Neural cell (in vitro differentiated cells): Measurements from ENCODE around the gene ENO1.

ENCODE experiments used
- CTCF ChIP-seq: fragments of 450-650 bp; IDR thresholded peaks from 2 replicates; pipeline ENCODE4 v1.5.1; 2014; ENCODE audit warnings: antibody characterized with exemption, mild to moderate bottlenecking, moderate library complexity; ENCODE audit not compliant: poor library complexity, severe bottlenecking
- EZH2 ChIP-seq: fragments of 200-600, 300-800 bp; shearing (Covaris generic), sonication (generic); IDR thresholded peaks from 2 replicates; pipeline ENCODE4 v1.6.1; 2014; ENCODE audit warnings: antibody characterized with exemption, low read length, borderline replicate concordance, mild to moderate bottlenecking; ENCODE audit not compliant: insufficient read depth, poor library complexity, severe bottlenecking
- POLR2AphosphoS5 ChIP-seq: IDR thresholded peaks from 2 replicates; pipeline ENCODE4 v1.6.1; 2012
- TAF1 ChIP-seq: IDR thresholded peaks from 2 replicates; pipeline ENCODE4 v1.6.1; 2012; ENCODE audit warnings: low read depth

- TF ChIP-seq CTCF (no peak), POLR2AphosphoS5 (no peak), EZH2 (no peak), TAF1 (no peak)
Measured at GRCh38 chr1:8816264-8816663, 62.2 kb downstream of the ENO1 start.
